Calu3 (cell line): ENCODE data around the gene RPL22L1. TPM values are rescaled to one million over a fixed set of nuclear protein-coding genes. Genes with fewer than 3 reads are reported as not detected.
A peak's percentile ranks its signal among the peaks of the same experiment; 100 is the strongest.

ENCODE experiments used
- BruUV-seq: library from RNA; stranded (reverse); fragments of 400-500 nt; replicated peaks from 2 replicates; lab custom pipeline; 2021; lab: Mats Ljungman, UMichigan
- CTCF ChIA-PET: fragments of 300-600 bp; sonication (Branson Sonifier 250); formaldehyde crosslinking; loops from one replicate; lab custom pipeline; 2022; ENCODE audit warnings: antibody characterized with exemption; lab: Charles Lee
- DNase-seq: peaks from one replicate; pipeline ENCODE4 v3.0.0; 2022
- H3K27ac Mint-ChIP-seq: one replicate; pipeline ENCODE4 v1.8.0; 2022; ENCODE audit warnings: mixed read lengths; ENCODE audit not compliant: unreplicated experiment
- H3K27me3 Mint-ChIP-seq: one replicate; pipeline ENCODE4 v1.8.0; 2022; ENCODE audit warnings: mixed read lengths; ENCODE audit not compliant: unreplicated experiment
- H3K36me3 Mint-ChIP-seq: one replicate; pipeline ENCODE4 v1.8.0; 2022; ENCODE audit warnings: mild to moderate bottlenecking, moderate library complexity, mixed read lengths; ENCODE audit not compliant: insufficient read depth, unreplicated experiment
- H3K4me1 Mint-ChIP-seq: one replicate; pipeline ENCODE4 v1.8.0; 2022; ENCODE audit warnings: mild to moderate bottlenecking, low read depth, mixed read lengths; ENCODE audit not compliant: unreplicated experiment
- H3K4me3 Mint-ChIP-seq: one replicate; pipeline ENCODE4 v1.8.0; 2022; ENCODE audit warnings: mild to moderate bottlenecking, low read depth, moderate library complexity, mixed read lengths; ENCODE audit not compliant: unreplicated experiment
- H3K9me3 Mint-ChIP-seq: one replicate; pipeline ENCODE4 v1.8.0; 2022; ENCODE audit warnings: low read depth, mixed read lengths; ENCODE audit not compliant: unreplicated experiment
- CTCF ChIP-seq: fragments of 200-600 bp; IDR thresholded peaks from one replicate; pipeline ENCODE4 v1.8.0; 2022; ENCODE audit warnings: antibody characterized with exemption; ENCODE audit not compliant: unreplicated experiment
- intact Hi-C: fragments of 100-400 bp; cut with micrococcal nuclease; formaldehyde crosslinking; loops from one replicate; pipeline ENCODE4 v1.10.0; 2022; ENCODE audit not compliant: unreplicated experiment
- total RNA-seq: library from RNA; stranded (reverse); gene quantifications from 2 replicates; pipeline ENCODE4 v1.2.3, GENCODE V29; 2022

The RPL22L1 gene
- total RNA-seq, 1 experiment from 2014 or later: 88.7 TPM

GRCh38 chr3:170876537-170876936 is 6.5 kb upstream of the RPL22L1 start:
- Mint-ChIP-seq H3K4me3 (no peak overlapping the region), H3K9me3 (no peaks in the 10 kb centered on the region), H3K27me3 (no peaks in the 10 kb centered on the region), H3K36me3 (no peaks in the 10 kb centered on the region), H3K4me1 (no peaks in the 10 kb centered on the region), H3K27ac (no peak overlapping the region)
- no TSS peak for BruUV-seq
- no peak for DNase-seq
- CTCF ChIA-PET: no interaction called here
- no peak for TF ChIP-seq CTCF
- intact Hi-C loops: no loop called here

- peak overlapping the region; percentile 99 for H3K27ac Mint-ChIP-seq
- no peaks in the 10 kb centered on the region for H3K9me3 Mint-ChIP-seq
- no peak for TF ChIP-seq CTCF
- intact Hi-C loops: no loop called here
- no peaks in the 10 kb centered on the region for H3K27me3 Mint-ChIP-seq
- BruUV-seq: no TSS peak
- CTCF ChIA-PET: interaction anchor here (0.9 to 1.2 kb wide), 2 partner anchors 12 to 13 kb away, joined by 3 to 10 read pairs; no protein-coding TSS in a partner anchor
- H3K36me3 Mint-ChIP-seq: peaks cover 54% of the 10 kb centered on the region
- H3K4me3 Mint-ChIP-seq: peak overlapping the region; percentile 93
- DNase-seq: no peak
- peaks cover 20% of the 10 kb centered on the region for H3K4me1 Mint-ChIP-seq
Observed at GRCh38 chr3:170869239-170869590, 780 bp downstream of the RPL22L1 start.

GRCh38 chr3:170868577-170869238 is 1.3 kb downstream of the RPL22L1 start:
- Mint-ChIP-seq H3K4me3 (peak overlapping the region; percentile 93), H3K27ac (peak overlapping the region; percentile 99), H3K4me1 (peaks cover 20% of the 10 kb centered on the region), H3K27me3 (no peaks in the 10 kb centered on the region), H3K36me3 (peaks cover 54% of the 10 kb centered on the region), H3K9me3 (no peaks in the 10 kb centered on the region)
- TF ChIP-seq CTCF: no peak
- intact Hi-C loops: no loop called here
- DNase-seq: no peak
- CTCF ChIA-PET: interaction anchor here (0.6 to 1.2 kb wide), 7 partner anchors 11 to 1572 kb away, joined by 3 to 10 read pairs (median 3); no protein-coding TSS in a partner anchor
- BruUV-seq: no TSS peak

- Mint-ChIP-seq H3K4me3 (peak overlapping the region; percentile 60), H3K9me3 (no peaks in the 10 kb centered on the region), H3K36me3 (peaks cover 54% of the 10 kb centered on the region), H3K27me3 (no peaks in the 10 kb centered on the region), H3K4me1 (peaks cover 32% of the 10 kb centered on the region), H3K27ac (peak overlapping the region; percentile 50)
- no TSS peak for BruUV-seq
- CTCF ChIA-PET: interaction anchor here (1.1 kb wide), 1 partner anchor 10 kb away, joined by 3 read pairs; no protein-coding TSS in a partner anchor
- no peak for TF ChIP-seq CTCF
- intact Hi-C loops: no loop called here
- DNase-seq: no peak
Observed at GRCh38 chr3:170867143-170867937, 2.7 kb downstream of the RPL22L1 start.
